A673 (cell line): ENCODE measurements around the gene SYVN1. TPM values are rescaled to one million over a fixed set of nuclear protein-coding genes. Genes with fewer than 3 reads are reported as not detected.

Experiments
- BruUV-seq: library from RNA; stranded (reverse); fragments of 400-500 nt; replicated peaks from 2 replicates; lab custom pipeline; 2021; lab: Mats Ljungman, UMichigan
- CTCF ChIA-PET: fragments of 300-600 bp; sonication (Branson Sonifier 250); formaldehyde crosslinking; loops from one replicate; lab custom pipeline; 2022; ENCODE audit warnings: antibody characterized with exemption; lab: Charles Lee
- POLR2A ChIA-PET: fragments of 300-600 bp; sonication (Branson Sonifier 250); formaldehyde crosslinking; loops from one replicate; lab custom pipeline; 2022; ENCODE audit warnings: antibody characterized with exemption; ENCODE audit not compliant: low non-redundant PET; lab: Charles Lee
- DNase-seq: peaks from one replicate; pipeline ENCODE4 v3.0.0-alpha.2; 2015; ENCODE audit warnings: low spot score
- H3K27ac ChIP-seq: fragments of 200-600 bp; sonication (generic); 2 replicates; pipeline ENCODE4 v1.5.1; 2016; ENCODE audit warnings: mixed run types, low read depth, mild to moderate bottlenecking, mixed read lengths, antibody characterized with exemption, low read length; ENCODE audit not compliant: poor library complexity, severe bottlenecking
- H3K27me3 ChIP-seq: fragments of 200-600 bp; sonication (generic); replicated peaks from 2 replicates; pipeline ENCODE4 v1.6.1; 2017; ENCODE audit warnings: mixed run types, low read depth, mild to moderate bottlenecking, mixed read lengths, antibody characterized with exemption, low read length; ENCODE audit not compliant: insufficient read depth, poor library complexity
- H3K36me3 ChIP-seq: fragments of 200-600 bp; sonication (generic); 2 replicates; pipeline ENCODE4 v1.6.1; 2016; ENCODE audit warnings: mixed run types, mild to moderate bottlenecking, mixed read lengths, antibody characterized with exemption, low read length; ENCODE audit not compliant: insufficient read depth, poor library complexity, severe bottlenecking
- H3K4me1 ChIP-seq: fragments of 200-600 bp; sonication (generic); 2 replicates; pipeline ENCODE4 v1.6.1; 2017; ENCODE audit warnings: mixed run types, mild to moderate bottlenecking, mixed read lengths, antibody characterized with exemption, low read length; ENCODE audit not compliant: insufficient read depth, poor library complexity, severe bottlenecking
- H3K4me3 ChIP-seq: fragments of 200-600 bp; sonication (generic); 2 replicates; pipeline ENCODE4 v1.5.1; 2016; ENCODE audit warnings: low read depth, mixed run types, mild to moderate bottlenecking, mixed read lengths, low read length; ENCODE audit not compliant: poor library complexity, severe bottlenecking
- H3K9me3 ChIP-seq: fragments of 200-600 bp; sonication (generic); 2 replicates; pipeline ENCODE4 v1.6.1; 2016; ENCODE audit warnings: mixed run types, low read depth, mild to moderate bottlenecking, mixed read lengths, antibody characterized with exemption, low read length; ENCODE audit not compliant: poor library complexity, severe bottlenecking
- CTCF ChIP-seq: fragments of 300-800, 200-600 bp; sonication (generic); conservative IDR thresholded peaks from 2 replicates; pipeline ENCODE4 v1.5.1; 2017; ENCODE audit warnings: low read depth, mild to moderate bottlenecking, antibody characterized with exemption, low read length, moderate library complexity, mixed read lengths
- EZH2 ChIP-seq: fragments of 200-600 bp; sonication (generic); IDR thresholded peaks from 2 replicates; pipeline ENCODE4 v1.6.1; 2017; ENCODE audit warnings: borderline replicate concordance, low read depth, mild to moderate bottlenecking, mixed read lengths, antibody characterized with exemption, low read length; ENCODE audit not compliant: poor library complexity, severe bottlenecking
- intact Hi-C: fragments of 100-400 bp; cut with micrococcal nuclease; formaldehyde crosslinking; loops from one replicate; pipeline ENCODE4 v1.10.0; 2022; ENCODE audit not compliant: unreplicated experiment
- total RNA-seq: library from RNA; stranded (reverse); gene quantifications from 2 replicates; pipeline ENCODE4 v1.2.3, GENCODE V29; 2021

Gene SYVN1
- total RNA-seq, 1 experiment from 2014 or later: 48.5 TPM

- no peak for DNase-seq
- Histone ChIP-seq H3K9me3 (no peaks in the 10 kb centered on the region), H3K4me1 (peaks cover 17% of the 10 kb centered on the region), H3K27me3 (peaks cover 18% of the 10 kb centered on the region), H3K27ac (no peak overlapping the region), H3K4me3 (no peak overlapping the region), H3K36me3 (peaks cover 13% of the 10 kb centered on the region)
- ChIA-PET CTCF (no interaction called here), POLR2A (interaction anchor here (1.4 kb wide), 1 partner anchor 45 kb away, joined by 4 read pairs; the partner anchor contains the start of gene CAPN1)
- intact Hi-C loops: no loop called here
- TF ChIP-seq EZH2 (no peak), CTCF (no peak)
- no TSS peak for BruUV-seq
Measured at GRCh38 chr11:65136515-65137096, 2.3 kb upstream of the SYVN1 start.

GRCh38 chr11:65135633-65136145 is 1.4 kb upstream of the SYVN1 start:
- Histone ChIP-seq H3K27me3 (peaks cover 9% of the 10 kb centered on the region), H3K4me1 (peaks cover 17% of the 10 kb centered on the region), H3K27ac (peak overlapping the region; percentile 99), H3K4me3 (peak overlapping the region; percentile 70), H3K36me3 (peaks cover 22% of the 10 kb centered on the region), H3K9me3 (no peaks in the 10 kb centered on the region)
- ChIA-PET POLR2A (interaction anchor here (0.9 to 1.4 kb wide), 2 partner anchors 46 to 52 kb away, joined by 3 to 4 read pairs; partner anchors contain the start of genes CAPN1 and CDCA5), CTCF (interaction anchor here (1.0 kb wide), 2 partner anchors 18 to 24 kb away, joined by 3 read pairs; partner anchors contain the start of genes TM7SF2 and ZNHIT2)
- intact Hi-C loops: no loop called here
- DNase-seq: no peak
- no peak for TF ChIP-seq EZH2
- no peak for TF ChIP-seq CTCF
- BruUV-seq: no TSS peak

- POLR2A ChIA-PET: interaction anchor here (0.5 to 1.4 kb wide), 4 partner anchors 13 to 196 kb away, joined by 3 to 6 read pairs (median 5); partner anchors contain the start of genes CAPN1, CDCA5, FAU and MRPL49
Measured at GRCh38 chr11:65134952-65135632, 773 bp upstream of the SYVN1 start.

More at GRCh38 chr11:65134952-65135632, 773 bp upstream of the SYVN1 start:
- Histone ChIP-seq H3K4me1 (peaks cover 17% of the 10 kb centered on the region), H3K27me3 (peaks cover 3% of the 10 kb centered on the region), H3K36me3 (peaks cover 28% of the 10 kb centered on the region), H3K27ac (peak overlapping the region; percentile 99), H3K4me3 (peak overlapping the region; percentile 70), H3K9me3 (no peaks in the 10 kb centered on the region)
- intact Hi-C loops: no loop called here
- DNase-seq: peak; percentile 98
- CTCF ChIA-PET: interaction anchor here (1.0 kb wide), 2 partner anchors 18 to 23 kb away, joined by 3 read pairs; partner anchors contain the start of genes TM7SF2 and ZNHIT2
- TF ChIP-seq CTCF (no peak), EZH2 (no peak)
- TSS peak; percentile 89 for BruUV-seq
